Measurements from ENCODE around the gene PARN.
"Not testable (repeated sequence)": the region's sequence is repeated elsewhere in the genome, so short reads cannot be mapped to it uniquely, and the experiment has no call there.

The PARN gene

DNA sequence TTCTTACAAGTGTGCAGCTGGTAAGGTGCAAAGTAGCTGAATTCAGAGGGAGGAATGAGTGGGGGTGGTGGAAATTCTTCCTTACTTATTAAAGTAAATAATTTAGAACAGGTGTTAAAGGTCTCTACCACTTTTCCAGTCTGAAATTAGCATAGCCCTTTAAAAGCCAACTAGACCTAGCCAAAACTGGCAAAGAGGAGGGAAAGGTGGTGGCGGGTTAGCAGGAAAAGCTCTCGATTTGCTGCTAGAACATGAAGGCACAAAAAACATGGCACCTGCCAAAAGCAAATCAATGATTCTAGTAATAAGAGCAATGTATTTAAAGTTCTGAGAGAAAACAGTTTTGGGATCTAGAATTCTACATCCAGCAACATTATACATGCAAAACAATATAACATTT, 157.7 kb downstream of the PARN start:
- DNase-seq (ENCODE audit: low spot score) = no peak

DNA sequence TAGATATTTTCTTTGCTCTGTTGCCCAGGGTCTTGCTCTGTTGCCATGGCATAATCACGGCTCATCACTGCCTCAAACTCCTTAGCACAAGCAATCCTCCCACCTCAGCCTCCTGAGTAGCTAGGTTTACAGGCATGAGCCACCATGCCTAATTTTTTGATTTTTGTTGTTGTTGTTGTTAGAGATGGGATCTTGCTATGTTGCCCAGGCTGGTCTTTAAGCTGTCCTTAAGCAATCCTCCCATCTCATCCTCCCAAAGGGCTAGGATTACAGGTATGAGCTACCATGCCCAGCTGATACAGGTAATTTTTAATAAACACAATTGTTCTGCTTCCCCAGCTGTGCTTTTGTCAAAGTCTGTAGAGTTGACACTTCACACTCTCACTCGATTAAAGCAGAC, 159.3 kb downstream of the PARN start:
- DNase-seq (ENCODE audit: low spot score) = no peak

DNA sequence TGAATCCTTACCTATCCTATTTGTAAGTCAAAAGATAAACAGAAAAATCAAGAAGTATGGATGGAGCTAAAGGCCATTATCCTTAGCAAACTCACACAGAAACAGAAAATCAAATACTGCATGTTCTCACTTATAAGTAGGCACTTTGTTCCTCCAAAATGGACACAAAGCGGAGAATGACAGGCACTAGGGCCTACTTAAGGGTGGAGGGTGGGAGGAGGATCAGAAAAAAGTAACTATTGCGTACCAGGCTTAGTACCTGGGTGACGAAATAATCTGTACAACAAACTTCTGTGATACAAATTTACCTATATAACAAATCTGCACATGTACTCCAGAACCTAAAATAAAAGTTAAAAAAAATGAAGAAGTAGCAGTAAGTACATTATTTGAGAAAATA, 164.3 kb downstream of the PARN start:
- no peak for DNase-seq (ENCODE audit: low spot score)

DNA sequence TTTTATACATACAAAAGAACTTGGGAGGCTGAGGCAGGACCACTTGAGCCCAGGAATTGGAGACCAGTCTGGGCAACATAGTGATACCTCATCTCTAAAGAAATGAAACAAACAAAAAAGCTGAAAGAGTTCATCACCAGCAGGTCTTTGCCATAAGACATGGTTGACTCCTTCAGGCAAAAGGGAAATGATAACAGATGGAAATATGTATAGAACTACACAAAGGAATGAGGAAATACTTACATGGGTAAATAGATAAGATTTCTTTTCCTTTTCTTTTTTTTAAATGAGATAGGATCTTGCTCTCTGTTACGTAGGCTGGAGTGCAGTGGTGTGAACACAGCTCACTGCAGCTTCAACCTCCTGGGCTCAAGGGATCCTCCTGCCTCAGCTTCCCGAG, 165.3 kb downstream of the PARN start:
- no peak for DNase-seq (ENCODE audit: low spot score)

DNA sequence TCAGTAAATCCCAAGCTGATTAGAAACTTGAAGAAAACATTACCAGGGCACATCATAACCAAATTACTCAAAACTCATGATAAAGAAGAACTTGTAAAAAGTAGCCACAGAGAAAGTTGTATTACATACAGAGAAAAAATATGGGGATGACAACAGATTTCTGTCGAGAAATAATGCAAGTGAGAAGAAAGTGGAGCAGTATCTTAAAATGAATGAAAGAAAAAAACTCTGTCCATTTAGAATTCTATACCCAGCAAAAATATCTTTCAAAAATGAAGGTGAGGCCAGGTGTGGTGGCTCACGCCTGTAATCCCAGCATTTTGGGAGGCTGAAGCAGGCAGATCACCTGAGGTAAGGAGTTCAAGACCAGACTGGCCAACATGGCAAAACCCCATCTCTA, 165.9 kb downstream of the PARN start:
- DNase-seq (ENCODE audit: low spot score) = no peak

DNA sequence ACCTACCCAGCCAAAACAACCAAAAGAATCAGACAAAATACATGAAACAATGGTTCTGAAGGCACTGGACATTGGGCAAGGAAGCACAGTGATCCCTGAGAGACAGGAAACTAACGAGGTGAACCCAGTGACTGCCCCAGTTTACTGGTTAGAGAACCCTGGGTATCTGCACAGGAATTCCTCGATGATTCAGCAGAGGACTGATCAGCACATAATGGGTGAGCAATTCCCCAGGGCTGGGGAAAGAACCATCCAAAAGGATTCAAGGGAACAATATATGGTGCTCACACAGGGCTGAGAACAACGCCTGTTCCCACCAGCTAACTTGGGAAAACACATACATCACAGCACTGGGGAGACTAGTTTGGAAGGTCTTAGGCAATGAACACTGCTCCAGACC, 167.2 kb downstream of the PARN start:
- DNase-seq (ENCODE audit: low spot score) = no peak

DNA sequence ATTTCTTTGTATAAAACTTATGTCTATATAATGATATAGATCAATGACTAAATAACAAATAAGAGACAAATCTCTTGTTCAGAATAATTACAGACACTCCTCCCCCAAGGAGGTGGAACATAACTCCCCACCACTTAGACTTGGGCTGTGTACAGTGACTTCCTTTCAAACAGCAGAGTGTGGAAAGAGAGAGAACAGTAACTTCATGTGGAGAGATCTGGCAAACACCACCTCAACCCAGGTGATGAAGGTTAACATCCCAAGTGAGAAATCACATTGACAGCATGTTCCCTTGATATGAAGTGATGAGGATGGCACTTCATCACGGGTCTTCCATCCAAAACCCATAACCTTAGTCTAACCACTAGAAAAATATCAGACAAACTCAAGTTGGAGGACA, 169.3 kb downstream of the PARN start:
- DNase-seq (ENCODE audit: low spot score) = no peak

DNA sequence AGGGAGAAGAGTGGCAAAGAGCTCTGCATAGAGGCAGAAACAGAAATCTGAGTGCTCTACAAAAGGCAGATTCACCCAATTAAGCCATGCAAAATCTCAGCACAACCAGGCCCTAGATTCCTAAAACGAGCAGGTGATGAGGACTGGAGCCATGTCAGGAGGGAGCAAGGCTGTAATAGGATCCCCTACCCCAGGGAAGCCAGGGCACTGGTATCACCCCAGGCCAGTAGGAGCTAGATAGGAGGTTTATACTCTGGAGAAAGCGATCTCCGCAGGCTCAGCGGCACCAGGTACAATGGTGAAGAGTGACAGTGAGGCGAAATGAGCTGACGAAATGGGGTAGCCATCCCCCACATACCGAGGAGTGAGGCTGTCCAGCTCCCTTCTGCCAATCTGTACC, 171.5 kb downstream of the PARN start:
- DNase-seq (ENCODE audit: low spot score) = no peak

DNA sequence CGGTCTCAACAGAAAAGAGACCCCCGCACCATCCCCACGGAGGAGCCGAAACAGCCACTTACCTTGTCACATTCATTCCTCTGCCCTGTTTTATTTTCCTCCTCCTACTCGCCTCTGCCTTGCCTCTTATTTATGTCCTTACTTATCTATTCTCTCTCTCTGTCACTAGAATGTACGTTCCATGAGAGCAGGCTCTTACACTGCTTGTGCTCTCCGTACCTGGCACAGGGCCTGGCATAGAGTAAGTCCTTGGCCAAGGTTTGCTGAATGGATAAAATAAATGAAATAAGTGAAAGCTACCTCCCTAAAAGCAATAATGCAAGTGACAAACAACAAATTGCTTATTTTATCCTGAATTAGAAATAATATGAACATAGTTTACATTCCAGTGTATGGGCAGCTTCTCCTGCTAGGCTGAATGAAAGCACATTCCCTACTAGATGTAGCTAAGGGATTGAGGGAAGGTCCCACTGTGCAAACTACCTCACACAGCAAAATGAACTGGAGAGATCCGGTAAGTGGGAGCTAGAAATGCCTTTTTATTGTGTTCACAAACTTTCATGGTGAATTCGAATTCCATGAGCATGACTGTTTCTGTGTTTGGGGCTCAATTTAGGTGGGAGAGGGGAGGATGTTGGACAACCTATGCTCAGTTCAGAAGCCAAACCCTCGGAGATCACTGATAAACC, 173.1 kb downstream of the PARN start:
- no peak for DNase-seq (ENCODE audit: low spot score)

DNA sequence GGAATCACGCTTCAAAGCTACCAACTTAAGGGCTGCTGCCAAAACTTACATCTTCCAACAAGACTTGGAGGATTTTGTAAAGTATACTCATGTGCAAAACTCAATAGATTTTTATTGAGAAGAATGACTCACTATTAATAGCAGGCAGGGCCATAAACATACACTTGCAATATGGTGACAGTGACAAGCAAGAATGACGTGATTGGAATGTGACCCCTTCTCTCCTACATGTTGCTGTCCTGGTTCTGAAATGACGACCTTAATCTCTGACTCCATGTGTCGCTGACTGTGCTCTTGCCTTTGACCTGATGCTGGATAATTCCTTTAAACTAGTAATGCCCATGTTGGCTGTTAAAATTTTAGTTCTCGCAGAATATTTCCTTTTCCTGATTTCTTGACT, 174.5 kb downstream of the PARN start:
- DNase-seq (ENCODE audit: low spot score) = no peak

DNA sequence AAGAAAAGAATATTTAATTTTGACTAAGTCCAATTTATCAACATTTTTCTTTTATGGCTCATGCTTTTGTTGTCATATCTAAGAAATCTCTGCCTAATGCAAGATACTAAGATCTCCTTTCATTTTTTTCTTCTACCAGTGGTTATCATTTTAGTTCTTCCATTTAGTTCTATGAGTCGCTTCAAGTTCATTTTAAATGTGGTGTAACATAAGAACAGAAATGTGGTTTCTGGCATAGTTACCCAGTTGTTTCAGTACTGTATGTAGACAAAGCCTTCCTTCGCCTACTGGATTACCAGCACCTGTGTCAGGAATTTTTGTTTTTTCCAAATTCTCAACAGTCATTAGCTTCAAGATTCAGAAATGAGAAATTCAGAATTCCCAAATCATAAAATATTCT, 175.7 kb downstream of the PARN start:
- DNase-seq (ENCODE audit: low spot score) = no peak

DNA sequence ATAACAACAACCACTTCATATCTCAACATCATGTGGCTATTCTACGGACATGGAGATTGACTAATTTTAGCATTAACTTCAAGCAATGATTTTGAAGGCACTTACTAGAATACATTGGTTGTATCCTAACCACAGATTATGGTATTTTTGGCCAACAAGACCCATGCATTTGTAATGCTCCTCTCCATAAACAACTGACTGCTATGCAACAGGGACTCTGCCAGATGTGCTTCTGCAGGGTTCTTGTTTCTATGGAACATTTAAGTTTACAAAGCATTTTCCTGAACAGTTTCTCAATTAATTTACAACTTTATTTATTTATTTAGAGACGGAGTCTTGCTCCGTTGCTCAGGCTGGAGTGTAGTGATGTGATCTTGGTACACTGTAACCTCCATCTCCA, 178.0 kb downstream of the PARN start:
- DNase-seq (ENCODE audit: low spot score) = no peak

DNA sequence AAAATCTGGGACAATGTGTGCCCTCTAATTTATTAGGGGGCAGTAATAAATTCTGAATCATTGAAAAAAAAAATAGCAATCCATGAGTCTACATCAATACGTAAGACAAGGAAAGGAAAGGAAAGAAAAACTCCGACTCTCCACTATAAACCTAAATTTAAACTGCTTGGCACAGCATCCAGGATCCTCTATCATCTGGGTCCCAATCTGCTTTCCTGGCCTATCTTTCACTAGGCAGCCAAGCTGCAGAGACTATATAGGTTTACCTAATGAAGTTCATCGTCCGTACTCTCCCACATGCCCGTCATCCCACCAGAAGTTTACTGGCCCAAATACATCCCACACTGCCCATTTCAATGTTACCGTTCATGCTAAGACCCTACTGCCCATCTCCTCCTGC, 179.2 kb downstream of the PARN start:
- DNase-seq (ENCODE audit: low spot score) = no peak

DNA sequence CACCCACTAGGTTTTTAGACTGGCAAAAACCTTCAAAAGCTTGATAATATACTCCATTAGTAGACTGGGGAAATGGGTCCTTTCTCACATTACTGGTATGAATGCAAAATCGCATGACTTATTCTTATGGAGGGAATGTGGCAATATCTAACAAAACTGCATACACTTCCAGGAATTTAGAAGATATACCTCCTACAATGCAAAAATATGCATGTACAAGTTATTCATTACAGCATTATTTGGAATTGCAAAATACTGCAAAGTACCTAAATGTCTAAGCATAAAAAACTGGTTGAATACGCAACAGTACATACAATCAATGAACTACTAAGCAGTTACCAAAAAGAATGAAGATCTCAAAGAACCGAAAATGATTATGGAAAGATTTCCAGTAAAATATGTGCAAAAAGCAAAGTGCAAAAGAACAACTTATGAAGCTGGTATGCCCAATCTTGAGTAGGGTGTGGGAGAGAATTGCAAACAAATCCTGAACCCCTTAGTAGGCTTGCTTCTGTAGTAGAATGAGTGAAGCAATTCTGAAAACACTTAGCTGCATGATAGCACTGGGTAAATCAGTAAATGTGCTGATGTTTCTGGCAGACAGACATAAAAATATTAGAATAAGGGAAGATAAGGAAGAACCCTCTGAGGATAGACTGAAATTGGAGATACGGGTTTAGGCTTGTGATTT, 180.1 kb downstream of the PARN start:
- no peak for DNase-seq (ENCODE audit: low spot score)

DNA sequence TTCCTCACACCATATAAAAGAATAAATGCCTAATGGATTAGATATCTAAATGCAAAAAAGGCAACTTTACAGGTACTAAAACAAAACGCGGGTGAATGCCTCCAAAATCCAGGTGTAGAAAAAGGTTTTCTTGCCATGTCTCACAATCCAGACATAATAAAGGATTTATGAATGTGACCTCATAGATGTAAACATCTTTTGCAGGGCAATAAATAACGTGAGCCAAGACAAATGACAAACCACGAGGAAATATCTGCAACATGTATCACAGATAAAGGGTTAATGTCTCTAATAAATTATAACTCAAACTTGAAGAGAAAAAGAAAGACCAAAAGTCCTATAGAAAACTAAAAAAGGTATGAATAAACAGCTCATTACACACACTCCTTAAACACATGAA, 180.7 kb downstream of the PARN start:
- DNase-seq (ENCODE audit: low spot score) = no peak

DNA sequence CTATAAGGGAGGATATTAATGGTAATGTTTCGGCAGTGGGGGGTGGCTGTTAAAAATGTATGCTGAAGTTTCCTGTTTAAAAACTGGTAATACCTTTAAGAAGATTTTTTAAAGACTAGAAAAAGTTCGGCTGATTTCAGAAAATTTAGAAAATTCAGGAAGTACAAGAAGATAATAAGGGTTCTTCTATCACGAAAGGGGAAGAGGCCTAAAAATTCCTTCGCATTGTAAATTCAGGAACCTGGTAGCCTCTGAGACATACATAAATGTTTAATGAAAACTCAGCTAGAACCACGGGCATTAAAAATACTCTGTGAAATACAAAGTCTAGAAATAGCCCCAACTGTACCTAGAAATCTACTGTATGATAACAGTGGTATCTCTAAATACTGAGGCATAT, 181.2 kb downstream of the PARN start:
- no peak for DNase-seq (ENCODE audit: low spot score)

DNA sequence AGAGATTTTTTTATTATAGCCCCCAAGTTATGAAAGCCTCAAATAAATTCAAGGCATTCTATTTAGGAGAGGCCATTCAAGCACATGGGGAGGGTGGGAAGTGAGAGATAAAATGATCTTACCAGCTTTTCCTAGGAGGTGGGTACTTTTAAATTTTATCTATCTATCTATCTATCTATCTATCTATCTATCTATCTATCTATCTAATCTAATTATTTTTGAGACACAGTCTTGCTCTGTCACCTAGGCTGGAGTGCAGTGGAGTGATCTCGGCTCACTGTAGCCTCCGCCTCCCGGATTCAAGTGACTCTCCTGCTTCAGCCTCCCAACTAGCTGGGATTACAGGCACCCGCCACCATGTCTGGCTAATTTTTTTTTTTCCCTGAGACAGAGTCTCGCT, 182.3 kb downstream of the PARN start:
- DNase-seq (ENCODE audit: low spot score) = no peak

DNA sequence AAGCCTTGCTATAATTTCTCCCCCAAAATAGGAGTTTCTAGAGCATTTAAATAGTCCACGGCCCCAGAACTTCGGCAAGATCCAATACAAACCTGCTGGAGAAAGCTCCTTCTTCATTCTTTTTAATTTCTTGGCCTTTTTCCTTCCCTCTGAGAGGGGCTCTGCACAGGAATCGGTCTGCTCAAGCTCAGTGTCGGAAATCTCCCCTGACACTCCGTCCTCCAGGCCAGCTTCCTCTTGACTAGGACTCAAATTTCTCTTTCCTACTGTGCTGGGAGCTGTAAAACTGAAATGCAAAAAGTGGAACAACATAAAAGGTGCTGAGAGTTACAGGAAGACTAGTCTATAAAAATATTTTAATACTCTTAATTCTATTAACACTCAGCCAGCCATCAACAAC, 183.3 kb downstream of the PARN start:
- no peak for DNase-seq (ENCODE audit: low spot score)

DNA sequence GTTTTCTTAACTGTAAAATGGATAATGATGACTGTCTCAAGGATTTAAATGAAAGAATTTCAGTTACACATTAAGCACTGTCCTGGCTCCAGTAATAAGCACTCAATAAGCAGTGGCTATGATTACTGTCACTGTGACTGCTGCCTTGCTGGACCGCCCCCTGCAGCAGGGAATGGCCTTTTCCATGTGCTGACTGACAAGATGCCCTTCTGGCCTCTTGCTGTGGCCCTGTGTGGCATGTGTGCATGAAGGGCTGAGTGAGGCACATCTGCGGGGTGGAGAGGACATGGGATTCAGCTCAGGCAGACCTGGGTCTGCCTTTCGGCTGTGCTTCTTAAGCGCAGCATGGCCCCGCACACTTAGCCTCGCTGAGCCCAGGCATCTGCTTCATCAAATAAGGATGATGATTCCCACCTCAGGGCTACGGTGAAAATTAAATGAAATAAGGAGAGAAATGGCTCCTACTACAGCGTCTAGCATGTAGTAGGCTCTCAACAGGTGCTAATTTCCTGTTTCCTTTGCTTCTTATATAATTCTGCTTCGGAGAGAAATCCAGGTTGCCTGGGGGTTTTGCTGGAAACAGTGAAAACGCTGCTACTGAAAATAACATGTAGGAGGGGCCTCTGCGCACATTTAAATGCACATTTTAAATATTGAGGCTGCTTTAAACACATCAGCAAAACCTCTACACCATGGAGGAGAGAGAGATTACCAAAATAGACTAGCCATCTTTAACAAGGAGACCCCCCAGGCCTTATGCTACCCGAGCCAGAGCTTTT, 183.9 kb downstream of the PARN start:
- DNase-seq (ENCODE audit: low spot score) = no peak

DNA sequence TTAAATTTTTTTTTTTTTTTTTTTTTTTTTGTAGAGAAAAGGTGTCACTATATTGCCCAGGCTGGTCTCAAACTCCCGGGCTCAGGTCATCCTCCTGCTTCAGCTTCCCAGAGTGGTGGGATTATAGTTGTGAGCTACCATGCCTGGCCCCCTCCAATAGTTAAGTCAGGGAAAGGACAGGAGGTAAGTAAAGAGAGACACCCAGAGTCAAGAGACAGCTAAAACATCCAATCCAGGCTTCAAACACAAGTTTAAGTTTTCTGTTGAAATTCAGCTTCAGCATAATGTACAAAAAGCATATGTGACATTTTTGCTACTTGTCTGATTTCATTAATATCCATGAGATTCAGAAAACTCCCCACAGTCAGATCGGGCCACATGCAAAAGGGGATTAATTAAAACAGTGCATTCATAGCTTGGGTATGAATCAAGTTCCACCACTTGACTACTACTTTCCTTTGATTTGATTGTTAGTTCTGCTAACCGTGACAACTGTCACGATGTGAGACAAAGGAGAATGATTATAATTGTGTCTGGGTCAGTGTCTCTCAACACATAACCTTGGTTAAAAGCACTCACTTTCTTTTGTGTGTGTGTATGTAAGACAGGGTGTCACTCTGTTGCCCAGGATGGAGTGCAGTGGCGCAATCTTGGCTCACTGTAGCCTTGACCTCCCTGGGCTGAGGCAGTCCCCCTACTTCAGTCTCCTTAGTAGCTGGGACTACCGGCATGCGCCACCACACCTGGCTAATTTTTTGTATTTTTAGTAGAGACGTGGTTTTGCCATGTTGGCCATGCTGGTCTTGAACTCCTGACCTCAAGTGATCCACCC, 184.9 kb downstream of the PARN start:
- DNase-seq (ENCODE audit: low spot score) = no peak

DNA sequence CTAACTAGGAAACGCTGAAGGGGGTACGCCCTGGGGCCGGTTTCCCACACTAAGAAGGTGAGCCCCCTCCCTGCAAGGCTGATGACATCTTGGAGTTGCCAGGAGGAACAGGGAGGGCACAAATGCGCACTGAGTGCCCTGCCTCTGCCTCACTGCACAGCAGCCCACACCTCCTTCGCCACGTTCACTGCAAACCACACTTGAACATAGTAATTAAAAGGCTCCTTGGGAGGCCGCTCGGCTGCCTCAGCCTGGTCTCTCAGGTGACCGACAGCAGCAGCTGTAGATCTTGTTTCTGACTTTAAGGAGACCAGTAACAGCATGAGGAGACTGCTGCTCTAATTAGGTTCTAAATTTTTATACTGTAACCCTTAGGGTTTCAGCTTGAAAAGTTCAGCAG, 188.5 kb downstream of the PARN start:
- DNase-seq (ENCODE audit: low spot score) = not testable (repeated sequence)

DNA sequence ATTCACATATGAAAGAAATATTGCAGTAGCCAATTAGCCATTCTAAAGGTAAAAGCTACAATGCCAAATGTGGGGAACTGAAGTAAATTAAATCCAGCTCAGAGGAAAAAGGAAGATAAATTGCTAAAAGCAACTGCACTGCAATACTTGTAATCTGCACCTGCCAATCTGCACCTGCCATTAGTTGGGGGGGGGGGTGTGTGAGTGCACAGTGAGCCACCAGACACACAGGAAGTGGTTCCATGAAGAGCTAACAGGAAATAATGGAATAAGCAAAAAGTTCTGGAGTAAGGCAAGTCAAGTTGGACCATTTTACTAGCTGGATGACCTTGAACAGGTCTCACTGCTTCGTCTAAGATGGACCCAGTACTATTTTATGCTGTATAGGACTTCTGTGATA, 191.8 kb downstream of the PARN start:
- no peak for DNase-seq (ENCODE audit: low spot score)

DNA sequence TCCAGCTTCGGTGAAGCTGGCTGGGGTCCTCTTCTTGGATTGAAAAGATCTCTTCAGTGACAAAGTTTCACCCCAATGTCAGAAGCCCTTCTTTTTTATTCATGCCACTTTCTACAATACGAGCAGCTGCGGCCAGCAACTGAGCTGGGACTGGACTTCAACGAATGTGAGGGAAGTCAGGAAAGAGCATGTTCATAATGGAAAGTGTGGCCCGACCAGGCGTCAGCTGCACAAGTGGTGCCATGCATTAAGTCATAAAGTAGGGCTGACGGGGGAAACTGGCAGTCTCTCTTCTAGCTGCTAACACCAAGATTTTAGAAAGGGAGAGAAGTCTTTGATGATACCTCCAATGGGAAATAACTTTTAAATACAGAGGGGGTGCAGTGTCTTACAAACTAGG, 192.6 kb downstream of the PARN start:
- DNase-seq (ENCODE audit: low spot score) = no peak

Data from hematopoietic multipotent progenitor cell treated with erythropoietin and hydrocortisone succinate and interleukin-3 and kit ligand, for 17 days (in vitro differentiated cells).